Breast epithelium (tissue), 4 donors: ENCODE results near the gene BICD1. TPM values are rescaled to one million over a fixed set of nuclear protein-coding genes. Genes with fewer than 3 reads are reported as not detected.
"Not testable (repeated sequence)": the region's sequence is repeated elsewhere in the genome, so short reads cannot be mapped to it uniquely, and the experiment has no call there.

Experiments
- DNase-seq, 2 donors: peaks; one replicate each; pipeline ENCODE4 v3.0.0-alpha.2; 2019; ENCODE audit warnings: low spot score in 2 of 2
- H3K27ac ChIP-seq, 2 donors: fragments of 200-600 bp; sonication (generic) in 1 of 2; one replicate each; pipeline ENCODE4 v1.5.1; 2016 to 2019; ENCODE audit warnings: mild to moderate bottlenecking in 1 of 2
- H3K27me3 ChIP-seq, 2 donors: fragments of 200-600 bp; sonication (generic) in 1 of 2; one replicate each; pipeline versions ENCODE4 v1.5.1 to v1.6.0; 2017 to 2019; ENCODE audit warnings: control low read depth in 1 of 2, mild to moderate bottlenecking in 1 of 2
- H3K36me3 ChIP-seq: fragments of 200-600 bp; one replicate; pipeline ENCODE4 v1.5.1; 2019
- H3K4me1 ChIP-seq, 2 donors: fragments of 200-600 bp; sonication (generic); one replicate each; pipeline ENCODE4 v1.5.1; 2016 to 2019; ENCODE audit warnings: control low read depth in 1 of 2
- H3K4me3 ChIP-seq, 3 donors: fragments of 200-600 bp; sonication (generic); 1 replicate in 2 of 3; 2 replicates in 1 of 3; pipeline ENCODE4 v1.5.1; 2016 to 2019; ENCODE audit warnings: mild to moderate bottlenecking in 3 of 3, moderate library complexity in 2 of 3
- H3K9me3 ChIP-seq, 2 donors: fragments of 200-600 bp; sonication (generic) in 1 of 2; one replicate each; pipeline ENCODE4 v1.5.1; 2016 to 2019; ENCODE audit warnings: control low read depth in 1 of 2
- POLR2A ChIP-seq: fragments of 450-650 bp; IDR thresholded peaks from one replicate; pipeline ENCODE4 v1.6.1; 2016; ENCODE audit warnings: antibody characterized with exemption, mild to moderate bottlenecking, moderate library complexity
- POLR2AphosphoS5 ChIP-seq, 3 donors: sonication (generic); formaldehyde crosslinking; IDR thresholded peaks; one replicate each; pipeline ENCODE4 v1.6.1; 2017; ENCODE audit warnings: antibody characterized with exemption in 3 of 3
- intact Hi-C: fragments of 100-400 bp; cut with DNase I; formaldehyde crosslinking; loops from one replicate; pipeline ENCODE4 v1.15.1; 2023; ENCODE audit warnings: low total_unique reads
- total RNA-seq, 3 donors: library from RNA; depleted of rRNA; stranded (reverse); fragments of >200 nt; gene quantifications; one replicate each; pipeline ENCODE4 v1.1.0, GENCODE V29; 2016
- TF ChIP-seq, protein P1 (sequence below), 3 donors: fragments of 450-650 bp; IDR thresholded peaks; one replicate each; pipeline ENCODE4 v1.5.1; 2016 to 2017; ENCODE audit warnings: antibody characterized with exemption in 3 of 3, mild to moderate bottlenecking in 3 of 3, moderate library complexity in 3 of 3

Gene BICD1
- total RNA-seq, 3 donors from 2014 or later = 7.2 to 31.5 (median 18.4) TPM

DNA sequence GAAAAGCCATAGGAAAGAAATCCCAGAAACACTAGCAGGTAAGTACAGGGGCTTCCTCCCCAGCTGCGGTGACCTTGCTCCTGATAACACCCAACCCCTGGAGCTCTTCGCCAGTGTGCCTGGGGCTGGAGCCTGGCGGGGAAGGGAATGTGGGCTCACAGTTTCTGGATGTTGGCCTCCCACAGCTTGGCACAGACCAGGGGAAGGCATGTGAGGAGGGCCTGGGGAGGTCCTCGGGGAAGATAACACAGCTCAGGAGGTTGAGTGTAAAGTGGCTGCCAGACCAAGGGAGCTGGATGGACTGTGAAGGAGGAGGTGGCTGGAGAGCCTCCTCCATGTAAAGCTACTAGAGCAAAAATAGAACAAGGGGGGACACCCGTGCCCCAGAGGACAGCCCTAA lies 120.1 kb downstream of the BICD1 start:
- Histone ChIP-seq H3K27me3 (no peaks in the 10 kb centered on the region), H3K9me3 (no peaks in the 10 kb centered on the region), H3K4me1 (no peaks in the 10 kb centered on the region), H3K36me3 (no peaks in the 10 kb centered on the region), H3K27ac (no peak overlapping the region), H3K4me3 (no peak overlapping the region)
- intact Hi-C loops = no loop called here
- no peak for DNase-seq
- TF ChIP-seq, protein P1, sequence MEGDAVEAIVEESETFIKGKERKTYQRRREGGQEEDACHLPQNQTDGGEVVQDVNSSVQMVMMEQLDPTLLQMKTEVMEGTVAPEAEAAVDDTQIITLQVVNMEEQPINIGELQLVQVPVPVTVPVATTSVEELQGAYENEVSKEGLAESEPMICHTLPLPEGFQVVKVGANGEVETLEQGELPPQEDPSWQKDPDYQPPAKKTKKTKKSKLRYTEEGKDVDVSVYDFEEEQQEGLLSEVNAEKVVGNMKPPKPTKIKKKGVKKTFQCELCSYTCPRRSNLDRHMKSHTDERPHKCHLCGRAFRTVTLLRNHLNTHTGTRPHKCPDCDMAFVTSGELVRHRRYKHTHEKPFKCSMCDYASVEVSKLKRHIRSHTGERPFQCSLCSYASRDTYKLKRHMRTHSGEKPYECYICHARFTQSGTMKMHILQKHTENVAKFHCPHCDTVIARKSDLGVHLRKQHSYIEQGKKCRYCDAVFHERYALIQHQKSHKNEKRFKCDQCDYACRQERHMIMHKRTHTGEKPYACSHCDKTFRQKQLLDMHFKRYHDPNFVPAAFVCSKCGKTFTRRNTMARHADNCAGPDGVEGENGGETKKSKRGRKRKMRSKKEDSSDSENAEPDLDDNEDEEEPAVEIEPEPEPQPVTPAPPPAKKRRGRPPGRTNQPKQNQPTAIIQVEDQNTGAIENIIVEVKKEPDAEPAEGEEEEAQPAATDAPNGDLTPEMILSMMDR (IDR thresholded peaks at IDR 0.05) = no peak
- TF ChIP-seq POLR2A (no peak), POLR2AphosphoS5 (IDR thresholded peaks at IDR 0.05) (no peak)

DNA sequence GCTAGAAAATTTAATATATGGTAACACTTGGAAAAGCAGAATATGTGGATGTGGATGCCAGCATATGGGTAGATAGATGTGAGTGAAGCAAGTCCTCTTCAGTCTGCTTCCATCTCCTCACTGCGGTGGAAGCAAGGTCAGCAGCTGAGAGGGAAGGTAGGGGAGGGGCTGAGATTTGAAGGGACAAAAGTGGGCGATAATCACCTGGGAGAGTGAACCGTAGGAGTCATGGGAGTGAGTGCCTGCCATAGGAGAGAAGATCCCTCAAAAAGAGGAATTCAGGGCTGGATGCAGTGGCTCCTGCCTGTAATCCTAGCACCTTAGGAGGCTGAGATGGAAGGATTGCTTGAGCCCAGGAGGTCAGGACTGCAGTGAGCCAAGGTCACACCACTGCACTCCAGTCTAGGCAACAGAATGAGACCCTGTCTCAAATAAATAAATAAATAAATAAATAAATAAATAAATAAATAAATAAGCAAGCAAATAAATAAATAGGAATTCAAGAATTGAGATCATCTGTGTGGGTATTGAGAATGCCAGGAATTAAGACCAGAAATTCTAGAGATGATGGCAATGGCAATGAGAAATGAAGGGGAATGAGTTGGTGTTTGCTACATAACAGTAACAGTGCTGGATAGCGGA lies 123.4 kb downstream of the BICD1 start:
- TF ChIP-seq, protein P1 (IDR thresholded peaks at IDR 0.05) = no peak
- no peak for TF ChIP-seq POLR2AphosphoS5 (IDR thresholded peaks at IDR 0.05)

DNA sequence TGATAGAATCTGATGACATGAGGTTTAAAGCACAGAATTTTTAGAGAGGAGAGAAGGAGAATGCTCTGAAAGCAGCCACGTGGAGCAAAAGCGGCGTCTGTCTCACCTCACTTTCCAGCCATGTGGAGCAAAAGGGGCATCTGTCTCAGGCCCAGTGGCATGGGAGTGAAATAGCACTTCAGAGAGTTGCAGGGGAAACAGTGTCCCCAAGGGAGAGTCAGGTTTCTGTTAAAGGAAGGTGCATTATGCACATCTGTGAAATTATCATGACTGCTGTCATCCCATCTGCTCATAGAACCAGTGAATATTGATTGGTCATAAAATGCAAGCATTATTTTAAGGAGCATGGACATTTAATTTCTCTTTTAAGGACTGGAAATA lies 124.0 kb downstream of the BICD1 start:
- intact Hi-C loops = no loop called here
- TF ChIP-seq POLR2AphosphoS5 (IDR thresholded peaks at IDR 0.05) (no peak), POLR2A (no peak)
- TF ChIP-seq, protein P1 (IDR thresholded peaks at IDR 0.05) = no peak
- H3K4me3 ChIP-seq = no peak overlapping the region

More for the DNA sequence above, 123.4 kb downstream of the BICD1 start:
- H3K4me3 ChIP-seq = no peak overlapping the region
- no peaks in the 10 kb centered on the region for H3K9me3 ChIP-seq
- no peaks in the 10 kb centered on the region for H3K36me3 ChIP-seq
- no peaks in the 10 kb centered on the region for H3K27me3 ChIP-seq
- no peak for DNase-seq
- H3K27ac ChIP-seq = no peak overlapping the region
- intact Hi-C loops = no loop called here
- no peaks in the 10 kb centered on the region for H3K4me1 ChIP-seq

DNA sequence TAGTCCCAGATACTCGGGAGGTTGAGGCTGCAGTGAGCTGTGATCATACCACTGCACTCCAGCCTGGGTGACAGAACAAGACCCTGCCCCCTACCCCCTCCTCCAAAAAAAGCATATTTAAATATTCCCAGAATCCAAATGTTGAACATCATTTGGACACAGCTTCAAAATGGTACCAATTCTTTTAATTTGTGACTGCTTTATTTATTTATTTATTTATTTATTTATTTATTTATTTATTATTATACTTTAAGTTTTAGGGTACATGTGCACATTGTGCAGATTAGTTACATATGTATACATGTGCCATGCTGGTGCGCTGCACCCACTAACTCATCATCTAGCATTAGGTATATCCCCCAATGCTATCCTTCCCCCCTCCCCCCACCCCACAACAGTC lies 124.7 kb downstream of the BICD1 start:
- H3K36me3 ChIP-seq, H3K27me3 ChIP-seq, H3K27ac ChIP-seq, H3K4me1 ChIP-seq, H3K4me3 ChIP-seq, intact Hi-C loops, H3K9me3 ChIP-seq, DNase-seq: not testable (repeated sequence)

More for the DNA sequence above, 124.0 kb downstream of the BICD1 start:
- DNase-seq = no peak
- H3K4me1 ChIP-seq = no peaks in the 10 kb centered on the region
- no peaks in the 10 kb centered on the region for H3K9me3 ChIP-seq
- no peaks in the 10 kb centered on the region for H3K36me3 ChIP-seq
- no peak overlapping the region for H3K27ac ChIP-seq
- H3K27me3 ChIP-seq = no peaks in the 10 kb centered on the region

DNA sequence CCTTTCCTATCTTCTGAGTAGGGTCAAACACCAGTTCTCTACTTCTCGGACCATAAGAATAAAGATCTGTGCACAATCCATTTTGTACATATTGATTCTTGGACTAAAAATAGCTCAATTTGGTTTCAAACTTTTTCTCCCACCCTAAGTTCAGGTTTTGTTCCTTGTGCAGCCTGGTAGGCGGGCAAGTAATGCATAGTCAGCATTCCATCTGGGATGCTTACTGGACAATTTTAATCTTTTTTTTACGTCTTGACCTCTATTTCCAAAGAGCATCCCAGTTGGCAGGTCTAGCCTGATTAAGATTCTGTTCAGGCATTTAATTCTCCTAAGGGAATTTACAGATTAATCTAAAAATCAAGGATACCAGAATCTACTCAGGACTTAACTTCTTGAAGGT lies 126.9 kb downstream of the BICD1 start:
- no peak for DNase-seq
- H3K4me1 ChIP-seq = no peaks in the 10 kb centered on the region
- no peak overlapping the region for H3K4me3 ChIP-seq
- H3K9me3 ChIP-seq = peaks cover 6 to 13% of the 10 kb centered on the region in 2 donors
- intact Hi-C loops = no loop called here
- TF ChIP-seq POLR2A = no peak
- TF ChIP-seq, protein P1 (IDR thresholded peaks at IDR 0.05) = no peak
- no peaks in the 10 kb centered on the region for H3K36me3 ChIP-seq
- no peaks in the 10 kb centered on the region for H3K27me3 ChIP-seq
- no peak overlapping the region for H3K27ac ChIP-seq

DNA sequence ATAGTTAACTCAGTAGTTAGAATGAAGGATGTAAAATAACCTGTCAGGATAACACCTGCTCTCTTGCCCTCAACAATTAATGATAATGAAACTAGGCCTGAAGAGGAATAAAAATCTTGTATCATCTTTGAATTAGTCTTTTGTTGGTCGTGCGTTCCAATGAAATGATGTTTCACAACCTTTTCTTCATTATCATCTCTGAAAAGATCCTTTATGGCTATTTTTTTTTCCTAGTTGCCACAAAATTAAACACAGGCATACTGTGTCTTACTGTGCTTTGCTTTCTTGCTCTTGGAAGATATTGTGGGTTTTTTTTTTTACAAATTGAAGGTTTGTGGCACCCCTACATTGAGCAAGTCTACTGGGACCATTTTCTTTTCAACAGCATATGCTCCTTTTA lies 128.6 kb downstream of the BICD1 start:
- no peak for DNase-seq
- Histone ChIP-seq H3K27me3 (no peaks in the 10 kb centered on the region), H3K9me3 (peaks cover 6 to 13% of the 10 kb centered on the region in 2 donors), H3K36me3 (no peaks in the 10 kb centered on the region), H3K4me3 (no peak overlapping the region), H3K4me1 (no peaks in the 10 kb centered on the region), H3K27ac (no peak overlapping the region)
- TF ChIP-seq POLR2A (no peak), POLR2AphosphoS5 (IDR thresholded peaks at IDR 0.05) (no peak)
- TF ChIP-seq, protein P1 (IDR thresholded peaks at IDR 0.05) = no peak
- intact Hi-C loops = no loop called here
